DMS 273 (cell line): Measurements from ENCODE around the gene KCTD3.

Experiments
- DNase-seq: peaks from one replicate; lab custom pipeline; 2025; ENCODE audit not compliant: unreplicated experiment; lab: John Stamatoyannopoulos, UW

Gene KCTD3

GRCh38 chr1:215605011-215605621 lies 38.0 kb downstream of the KCTD3 start:
- no peak for DNase-seq

GRCh38 chr1:215606036-215606435 lies 38.9 kb downstream of the KCTD3 start:
- DNase-seq, result no peak

GRCh38 chr1:215606564-215607168 lies 39.6 kb downstream of the KCTD3 start:
- DNase-seq, result peak; percentile 26

- DNase-seq, result no peak
These were observed 40.3 kb downstream of the KCTD3 start for GRCh38 chr1:215607412-215607811.

- DNase-seq, result no peak
These were observed 41.5 kb downstream of the KCTD3 start for GRCh38 chr1:215608646-215609045.

GRCh38 chr1:215612391-215612790 lies 45.3 kb downstream of the KCTD3 start:
- DNase-seq, result no peak

GRCh38 chr1:215617979-215618378 lies 50.9 kb downstream of the KCTD3 start:
- no peak for DNase-seq

- DNase-seq, result no peak
These were observed 56.1 kb downstream of the KCTD3 start for GRCh38 chr1:215623162-215623561.

GRCh38 chr1:215625949-215626348 lies 58.8 kb downstream of the KCTD3 start:
- no peak for DNase-seq

GRCh38 chr1:215631040-215631439 lies 63.9 kb downstream of the KCTD3 start:
- DNase-seq, result no peak

GRCh38 chr1:215631489-215631888 lies 64.4 kb downstream of the KCTD3 start:
- peak; percentile 56 for DNase-seq

- no peak for DNase-seq
These were observed 68.7 kb downstream of the KCTD3 start for GRCh38 chr1:215635827-215636226.

GRCh38 chr1:215636258-215636965 lies 69.3 kb downstream of the KCTD3 start:
- DNase-seq, result peak; percentile 32

- DNase-seq, result peak; percentile 54
These were observed 70.0 kb downstream of the KCTD3 start for GRCh38 chr1:215637041-215637573.

GRCh38 chr1:215640429-215641148 lies 73.5 kb downstream of the KCTD3 start:
- no peak for DNase-seq

- no peak for DNase-seq
These were observed 76.7 kb downstream of the KCTD3 start for GRCh38 chr1:215643592-215644321.

- no peak for DNase-seq
These were observed 78.1 kb downstream of the KCTD3 start for GRCh38 chr1:215645182-215645581.

- DNase-seq, result no peak
These were observed 78.8 kb downstream of the KCTD3 start for GRCh38 chr1:215645861-215646260.

GRCh38 chr1:215647738-215648137 lies 80.6 kb downstream of the KCTD3 start:
- DNase-seq, result no peak

- DNase-seq, result no peak
These were observed 81.9 kb downstream of the KCTD3 start for GRCh38 chr1:215648957-215649356.
